Measurements from ENCODE around the gene CATSPER3.

- TF ChIP-seq, protein P1, sequence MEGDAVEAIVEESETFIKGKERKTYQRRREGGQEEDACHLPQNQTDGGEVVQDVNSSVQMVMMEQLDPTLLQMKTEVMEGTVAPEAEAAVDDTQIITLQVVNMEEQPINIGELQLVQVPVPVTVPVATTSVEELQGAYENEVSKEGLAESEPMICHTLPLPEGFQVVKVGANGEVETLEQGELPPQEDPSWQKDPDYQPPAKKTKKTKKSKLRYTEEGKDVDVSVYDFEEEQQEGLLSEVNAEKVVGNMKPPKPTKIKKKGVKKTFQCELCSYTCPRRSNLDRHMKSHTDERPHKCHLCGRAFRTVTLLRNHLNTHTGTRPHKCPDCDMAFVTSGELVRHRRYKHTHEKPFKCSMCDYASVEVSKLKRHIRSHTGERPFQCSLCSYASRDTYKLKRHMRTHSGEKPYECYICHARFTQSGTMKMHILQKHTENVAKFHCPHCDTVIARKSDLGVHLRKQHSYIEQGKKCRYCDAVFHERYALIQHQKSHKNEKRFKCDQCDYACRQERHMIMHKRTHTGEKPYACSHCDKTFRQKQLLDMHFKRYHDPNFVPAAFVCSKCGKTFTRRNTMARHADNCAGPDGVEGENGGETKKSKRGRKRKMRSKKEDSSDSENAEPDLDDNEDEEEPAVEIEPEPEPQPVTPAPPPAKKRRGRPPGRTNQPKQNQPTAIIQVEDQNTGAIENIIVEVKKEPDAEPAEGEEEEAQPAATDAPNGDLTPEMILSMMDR (IDR thresholded peaks at IDR 0.05): no peak
- no peak for TF ChIP-seq POLR2A (IDR thresholded peaks at IDR 0.05)
Measured at GRCh38 chr5:135031813-135032694, 64.3 kb downstream of the CATSPER3 start.
